ENCODE results near the gene ARAP1. TPM values are rescaled to one million over a fixed set of nuclear protein-coding genes. Genes with fewer than 3 reads are reported as not detected.

The ARAP1 gene
- total and polyA plus RNA-seq, 2 of the 8 experiments (the other 6 are each of a cell fraction or from before 2014, with no cell fraction given): 25.7 to 61.6 TPM

DNA sequence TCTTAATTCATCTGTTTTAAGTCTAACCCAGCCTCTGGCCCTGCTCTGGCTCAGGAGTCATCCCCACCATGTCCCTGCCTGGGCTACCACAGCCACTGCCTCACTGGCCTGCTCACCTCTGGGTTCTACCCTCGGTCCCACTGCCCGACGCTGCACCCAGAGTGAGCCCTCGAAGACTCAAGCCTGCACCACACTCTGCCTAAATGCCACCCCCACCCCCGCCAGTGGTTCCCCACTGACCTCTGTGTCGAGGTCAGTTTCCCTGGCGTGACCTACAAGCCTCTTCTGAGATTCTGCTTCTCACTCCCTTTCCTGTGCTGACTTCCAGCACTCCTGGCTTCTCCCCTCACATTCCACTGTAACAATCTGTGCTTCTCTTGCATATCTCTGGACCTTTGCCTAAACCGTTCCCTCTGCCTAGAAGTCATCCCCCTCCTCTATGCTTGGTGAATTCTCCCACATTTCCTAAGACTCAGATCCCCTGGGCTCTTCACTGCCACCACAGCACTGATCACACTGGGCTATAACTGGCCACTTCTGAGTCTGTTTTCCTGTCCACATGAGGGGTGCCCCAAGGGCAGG, 65.5 kb downstream of the ARAP1 start:
- peaks cover 0 to 3% (median 1%) of the 10 kb centered on the region in 4 experiments; a peak in 3 of 8 replicates for H3K36me3 ChIP-seq (ENCODE audit: control insufficient read depth in 2 of 4, insufficient read depth in 4 of 4, low read length in 3 of 4)
- no peak overlapping the region for H2AFZ ChIP-seq (ENCODE audit: low read length)
- FAIRE-seq (no peak), DNase-seq (ENCODE audit: low read depth in 1 of 2, low spot score in 2 of 2) (no peak)
- H2BK5ac ChIP-seq (ENCODE audit: low read depth, low read length): no peak overlapping the region
- no peak overlapping the region for H4K5ac ChIP-seq (ENCODE audit: insufficient read length, low read depth, low read length)
- no peak overlapping the region for H4K8ac ChIP-seq (ENCODE audit: extremely low read depth, insufficient read depth, low read length)
- no peak overlapping the region for H3K14ac ChIP-seq (ENCODE audit: insufficient read length)
- no peak overlapping the region for H3K27ac ChIP-seq (ENCODE audit: low read depth, low read length)
- H3K4me1 ChIP-seq (replicated peaks in 1 of 4; ENCODE audit: control insufficient read depth in 3 of 4, insufficient read depth in 4 of 4, low read length in 3 of 4): peaks cover 0 to 8% (median 3%) of the 10 kb centered on the region in 4 experiments; a peak in 2 of 7 replicates
- no peaks in the 10 kb centered on the region for H3K79me1 ChIP-seq (ENCODE audit: low read depth, low read length)
- H3K27me3 ChIP-seq (replicated peaks in 1 of 4; ENCODE audit: control insufficient read depth in 3 of 4, extremely low read depth in 1 of 4, insufficient read depth in 3 of 4, low read length in 3 of 4): no peaks in the 10 kb centered on the region
- H3K4ac ChIP-seq (replicated peaks; ENCODE audit: insufficient read length, low read depth, low read length): no peak overlapping the region
- no peaks in the 10 kb centered on the region for H3K79me2 ChIP-seq (ENCODE audit: control insufficient read depth in 1 of 2, insufficient read depth in 2 of 2, low read length in 2 of 2)
- no peak overlapping the region for H3K4me2 ChIP-seq (ENCODE audit: insufficient read depth in 1 of 2, low read depth in 2 of 2, low read length in 2 of 2)
- H3K18ac ChIP-seq (ENCODE audit: extremely low read depth, low read length): no peak overlapping the region
- no peak overlapping the region for H2AK5ac ChIP-seq (ENCODE audit: low read depth, low read length)
- CTCF ChIA-PET (ENCODE audit: partially characterized antibody): interaction anchor here (3.7 to 19.1 kb wide), 9 partner anchors 7 to 97 kb away, joined by 47 to 384 read pairs (median 97); partner anchors contain the start of gene PDE2A
- no peaks in the 10 kb centered on the region for H3K23me2 ChIP-seq (ENCODE audit: low read depth, low read length)
- no peak overlapping the region for H3K4me3 ChIP-seq (ENCODE audit: extremely low read depth in 1 of 4, insufficient read depth in 2 of 4, low read depth in 3 of 4, low read length in 4 of 4)
- 75% methylated on average over 8 of the region's 8 CpGs; no CpG with 5 or more reads in 1 of the 2 experiments for WGBS, 2 experiments (ENCODE audit: extremely low coverage in 1 of 2, insufficient coverage in 1 of 2, insufficient read length in 1 of 2, insufficient replicate concordance in 2 of 2, low coverage in 1 of 2, low lambda C conversion rate in 2 of 2, missing lambda C conversion rate in 1 of 2)
- H3K9me3 ChIP-seq (ENCODE audit: insufficient read depth in 2 of 2, low read depth in 1 of 2, low read length in 1 of 2): no peaks in the 10 kb centered on the region
- POLR2A ChIA-PET (ENCODE audit: partially characterized antibody): interaction anchor here (0.6 to 1.4 kb wide), 2 partner anchors 8 to 117 kb away, joined by 3 read pairs; no protein-coding TSS in a partner anchor
- no peak overlapping the region for H3K9ac ChIP-seq (replicated peaks in 1 of 4; ENCODE audit: extremely low read depth in 1 of 4, low read depth in 3 of 4, low read length in 3 of 4)
- no peak overlapping the region for H2BK20ac ChIP-seq (ENCODE audit: low read length)
- no peak overlapping the region for H3K56ac ChIP-seq (replicated peaks; ENCODE audit: insufficient read length, low read depth, low read length)
- H2BK120ac ChIP-seq (replicated peaks; ENCODE audit: low read depth, low read length): no peak overlapping the region
- H4K20me1 ChIP-seq (replicated peaks in 1 of 2; ENCODE audit: control insufficient read depth in 1 of 2, insufficient read depth in 2 of 2, low read length in 2 of 2): peaks cover 7 to 20% of the 10 kb centered on the region in 2 experiments
- no peak overlapping the region for H2BK12ac ChIP-seq (ENCODE audit: low read depth, low read length)
- H4K91ac ChIP-seq (replicated peaks; ENCODE audit: insufficient read length, low read length): no peak overlapping the region
- H3K23ac ChIP-seq (ENCODE audit: insufficient read length): no peak overlapping the region
- H2BK15ac ChIP-seq (ENCODE audit: low read length): no peak overlapping the region
- TF ChIP-seq ASH2L (IDR thresholded peaks at IDR 0.05; ENCODE audit: low read length): no peak
- TF ChIP-seq KDM1A (IDR thresholded peaks at IDR 0.05; ENCODE audit: borderline replicate concordance, low read length): no peak
- no peak for TF ChIP-seq EZH2 (IDR thresholded peaks at IDR 0.05; ENCODE audit: low read depth, low read length, severe bottlenecking)
- TF ChIP-seq SP2 (IDR thresholded peaks at IDR 0.05; ENCODE audit: low read length): no peak
- no peak for TF ChIP-seq CEBPB (IDR thresholded peaks at IDR 0.05; ENCODE audit: low read depth, low read length)
- no peak for TF ChIP-seq BACH1 (IDR thresholded peaks at IDR 0.05; ENCODE audit: low read length)

All from H1 (cell line).